Karpas-422 (cell line): ENCODE data around the gene PSME4. TPM values are rescaled to one million over a fixed set of nuclear protein-coding genes. Genes with fewer than 3 reads are reported as not detected.
A peak's percentile ranks its signal among the peaks of the same experiment; 100 is the strongest.
"Not testable (repeated sequence)": the region's sequence is repeated elsewhere in the genome, so short reads cannot be mapped to it uniquely, and the experiment has no call there.

Source experiments
- DNase-seq: peaks from one replicate; pipeline ENCODE4 v3.0.0-alpha.2; 2015
- H2AFZ ChIP-seq: fragments of 200-600 bp; sonication (generic); 2 replicates; pipeline ENCODE4 v1.6.1; 2014; ENCODE audit warnings: antibody characterized with exemption, low read length, mixed read lengths
- H3K27ac ChIP-seq: fragments of 200-600 bp; sonication (generic); 2 replicates; pipeline ENCODE4 v1.5.1; 2014; ENCODE audit warnings: mild to moderate bottlenecking, low read length, moderate library complexity
- H3K27me3 ChIP-seq: fragments of 200-600 bp; sonication (generic); 2 replicates; pipeline ENCODE4 v1.6.1; 2014; ENCODE audit warnings: low read length, mixed read lengths
- H3K36me3 ChIP-seq: fragments of 200-600 bp; sonication (generic); 2 replicates; pipeline ENCODE4 v1.6.1; 2014; ENCODE audit warnings: low read length, mixed read lengths; ENCODE audit not compliant: insufficient read depth
- H3K4me1 ChIP-seq: fragments of 200-600 bp; sonication (generic); 2 replicates; pipeline ENCODE4 v1.6.1; 2014; ENCODE audit warnings: mild to moderate bottlenecking, low read length, mixed read lengths
- H3K4me2 ChIP-seq: fragments of 200-600 bp; sonication (generic); 2 replicates; pipeline ENCODE4 v1.6.1; 2014; ENCODE audit warnings: low read length, low read depth, mild to moderate bottlenecking; ENCODE audit not compliant: poor library complexity, severe bottlenecking
- H3K4me3 ChIP-seq: fragments of 200-600 bp; sonication (generic); 2 replicates; pipeline ENCODE4 v1.5.1; 2014; ENCODE audit warnings: mild to moderate bottlenecking, antibody characterized with exemption, low read length, mixed read lengths
- H3K79me2 ChIP-seq: fragments of 200-600 bp; sonication (generic); 2 replicates; pipeline ENCODE4 v1.6.1; 2014; ENCODE audit warnings: mild to moderate bottlenecking, low read length, mixed read lengths
- H3K9ac ChIP-seq: fragments of 200-600 bp; sonication (generic); 2 replicates; pipeline ENCODE4 v1.6.0; 2014; ENCODE audit warnings: low read length
- H3K9me2 ChIP-seq: fragments of 200-600 bp; sonication (generic), shearing (Covaris generic); replicated peaks from 2 replicates; pipeline ENCODE4 v1.6.0; 2014; ENCODE audit warnings: mild to moderate bottlenecking, low read length, moderate library complexity; ENCODE audit not compliant: insufficient read depth
- H3K9me3 ChIP-seq: fragments of 300-700, 200-600 bp; sonication (generic); 2 replicates; pipeline ENCODE4 v1.6.1; 2014; ENCODE audit warnings: low read length, mixed read lengths
- H4K20me1 ChIP-seq: fragments of 200-600 bp; sonication (generic); 2 replicates; pipeline ENCODE4 v1.6.1; 2014; ENCODE audit warnings: mild to moderate bottlenecking, antibody characterized with exemption, low read length, low read depth; ENCODE audit not compliant: insufficient read depth
- total RNA-seq: library from RNA; depleted of rRNA; stranded (reverse); fragments of >200 nt; shearing (Covaris generic); gene quantifications from 2 replicates; pipeline ENCODE4 v1.2.3, GENCODE V29; 2014; ENCODE audit warnings: low replicate concordance

The PSME4 gene
- total RNA-seq, 1 experiment from 2014 or later, result 67.5 TPM

GRCh38 chr2:53969285-53969967 is 1.4 kb downstream of the PSME4 start:
- DNase-seq, result peak; percentile 64
- peak overlapping the region; percentile 80 for H3K27ac ChIP-seq
- peak overlapping the region; percentile 84 for H3K4me2 ChIP-seq
- H2AFZ ChIP-seq, result no peak overlapping the region
- no peaks in the 10 kb centered on the region for H3K36me3 ChIP-seq
- no peaks in the 10 kb centered on the region for H3K9me2 ChIP-seq
- H3K79me2 ChIP-seq, result peaks cover 72% of the 10 kb centered on the region
- peak overlapping the region; percentile 89 for H3K4me3 ChIP-seq
- H3K27me3 ChIP-seq, result no peaks in the 10 kb centered on the region
- peaks cover 30% of the 10 kb centered on the region for H4K20me1 ChIP-seq
- peaks cover 47% of the 10 kb centered on the region for H3K4me1 ChIP-seq
- no peaks in the 10 kb centered on the region for H3K9me3 ChIP-seq
- H3K9ac ChIP-seq, result peak overlapping the region; percentile 98

- Histone ChIP-seq H3K9ac (no peak overlapping the region), H3K4me2 (peak overlapping the region; percentile 28), H3K4me3 (no peak overlapping the region), H2AFZ (no peak overlapping the region), H3K79me2 (peaks cover 100% of the 10 kb centered on the region), H3K4me1 (peaks cover 83% of the 10 kb centered on the region), H3K27me3 (no peaks in the 10 kb centered on the region), H3K27ac (peak overlapping the region; percentile 36; the same call in 1 of the 2 replicates), H3K9me2 (no peaks in the 10 kb centered on the region), H3K9me3 (no peaks in the 10 kb centered on the region), H4K20me1 (peaks cover 36% of the 10 kb centered on the region), H3K36me3 (no peaks in the 10 kb centered on the region)
- DNase-seq, result no peak
Observed at GRCh38 chr2:53964987-53965687, 5.7 kb downstream of the PSME4 start.

- peak overlapping the region; percentile 36 for H3K27ac ChIP-seq
- no peaks in the 10 kb centered on the region for H3K36me3 ChIP-seq
- H3K4me1 ChIP-seq, result peaks cover 83% of the 10 kb centered on the region
- no peak overlapping the region for H2AFZ ChIP-seq
- H3K27me3 ChIP-seq, result no peaks in the 10 kb centered on the region
- peak overlapping the region; percentile 28 for H3K4me2 ChIP-seq
- no peak for DNase-seq
- no peaks in the 10 kb centered on the region for H3K9me3 ChIP-seq
- H3K4me3 ChIP-seq, result no peak overlapping the region
- H3K9ac ChIP-seq, result no peak overlapping the region
- peaks cover 33% of the 10 kb centered on the region for H4K20me1 ChIP-seq
- peaks cover 100% of the 10 kb centered on the region for H3K79me2 ChIP-seq
- H3K9me2 ChIP-seq, result no peaks in the 10 kb centered on the region
Observed at GRCh38 chr2:53964257-53964952, 6.4 kb downstream of the PSME4 start.

GRCh38 chr2:53961478-53962216 is 9.1 kb downstream of the PSME4 start:
- H3K4me2 ChIP-seq, H3K9me3 ChIP-seq, H3K9me2 ChIP-seq, H2AFZ ChIP-seq, DNase-seq, H3K27me3 ChIP-seq, H3K4me3 ChIP-seq, H3K36me3 ChIP-seq, H3K9ac ChIP-seq: not testable (repeated sequence)
- peaks cover 31% of the 10 kb centered on the region for H4K20me1 ChIP-seq
- peaks cover 64% of the 10 kb centered on the region for H3K4me1 ChIP-seq
- peak overlapping the region; percentile 46; the same call in 1 of the 2 replicates for H3K27ac ChIP-seq
- peaks cover 100% of the 10 kb centered on the region for H3K79me2 ChIP-seq

GRCh38 chr2:53960476-53960875 is 10.3 kb downstream of the PSME4 start:
- no peaks in the 10 kb centered on the region for H3K36me3 ChIP-seq
- H3K27me3 ChIP-seq, result no peaks in the 10 kb centered on the region
- no peaks in the 10 kb centered on the region for H3K9me2 ChIP-seq
- no peak overlapping the region for H3K4me3 ChIP-seq
- no peak overlapping the region for H3K27ac ChIP-seq
- peaks cover 56% of the 10 kb centered on the region for H3K4me1 ChIP-seq
- H3K9ac ChIP-seq, result no peak overlapping the region
- H2AFZ ChIP-seq, result no peak overlapping the region
- no peak for DNase-seq
- no peak overlapping the region for H3K4me2 ChIP-seq
- H4K20me1 ChIP-seq, result peaks cover 25% of the 10 kb centered on the region
- peaks cover 100% of the 10 kb centered on the region for H3K79me2 ChIP-seq
- H3K9me3 ChIP-seq, result no peaks in the 10 kb centered on the region

GRCh38 chr2:53958443-53958842 is 12.3 kb downstream of the PSME4 start:
- peaks cover 36% of the 10 kb centered on the region for H3K4me1 ChIP-seq
- no peak overlapping the region for H3K9ac ChIP-seq
- no peaks in the 10 kb centered on the region for H3K9me3 ChIP-seq
- no peak overlapping the region for H3K4me2 ChIP-seq
- no peaks in the 10 kb centered on the region for H3K9me2 ChIP-seq
- no peaks in the 10 kb centered on the region for H3K27me3 ChIP-seq
- H2AFZ ChIP-seq, result no peak overlapping the region
- no peaks in the 10 kb centered on the region for H3K36me3 ChIP-seq
- H4K20me1 ChIP-seq, result peaks cover 26% of the 10 kb centered on the region
- H3K79me2 ChIP-seq, result peaks cover 100% of the 10 kb centered on the region
- DNase-seq, result no peak
- H3K4me3 ChIP-seq, result no peak overlapping the region
- no peak overlapping the region for H3K27ac ChIP-seq

GRCh38 chr2:53952519-53952918 is 18.3 kb downstream of the PSME4 start:
- H3K9me2 ChIP-seq, result no peaks in the 10 kb centered on the region
- H3K79me2 ChIP-seq, result peaks cover 99% of the 10 kb centered on the region
- H3K9me3 ChIP-seq, result no peaks in the 10 kb centered on the region
- H3K27ac ChIP-seq, result no peak overlapping the region
- H3K4me3 ChIP-seq, result no peak overlapping the region
- H3K4me2 ChIP-seq, result no peak overlapping the region
- H3K36me3 ChIP-seq, result peaks cover 18% of the 10 kb centered on the region
- peaks cover 25% of the 10 kb centered on the region for H4K20me1 ChIP-seq
- H3K9ac ChIP-seq, result no peak overlapping the region
- DNase-seq, result no peak
- peaks cover 16% of the 10 kb centered on the region for H3K4me1 ChIP-seq
- H2AFZ ChIP-seq, result no peak overlapping the region
- no peaks in the 10 kb centered on the region for H3K27me3 ChIP-seq
